ENCODE measurements around the gene CNIH1.

The CNIH1 gene

GRCh38 chr14:54387328-54387727, 53.8 kb downstream of the CNIH1 start:
- TF ChIP-seq TAF1 (IDR thresholded peaks at IDR 0.05; ENCODE audit: borderline replicate concordance, insufficient read depth, low read length) (no peak), SIN3A (IDR thresholded peaks at IDR 0.05; ENCODE audit: borderline replicate concordance, insufficient read depth, low read length) (no peak), POLR2AphosphoS5 (IDR thresholded peaks at IDR 0.05; ENCODE audit: low read depth, low read length) (no peak)
- TF ChIP-seq, protein P1, sequence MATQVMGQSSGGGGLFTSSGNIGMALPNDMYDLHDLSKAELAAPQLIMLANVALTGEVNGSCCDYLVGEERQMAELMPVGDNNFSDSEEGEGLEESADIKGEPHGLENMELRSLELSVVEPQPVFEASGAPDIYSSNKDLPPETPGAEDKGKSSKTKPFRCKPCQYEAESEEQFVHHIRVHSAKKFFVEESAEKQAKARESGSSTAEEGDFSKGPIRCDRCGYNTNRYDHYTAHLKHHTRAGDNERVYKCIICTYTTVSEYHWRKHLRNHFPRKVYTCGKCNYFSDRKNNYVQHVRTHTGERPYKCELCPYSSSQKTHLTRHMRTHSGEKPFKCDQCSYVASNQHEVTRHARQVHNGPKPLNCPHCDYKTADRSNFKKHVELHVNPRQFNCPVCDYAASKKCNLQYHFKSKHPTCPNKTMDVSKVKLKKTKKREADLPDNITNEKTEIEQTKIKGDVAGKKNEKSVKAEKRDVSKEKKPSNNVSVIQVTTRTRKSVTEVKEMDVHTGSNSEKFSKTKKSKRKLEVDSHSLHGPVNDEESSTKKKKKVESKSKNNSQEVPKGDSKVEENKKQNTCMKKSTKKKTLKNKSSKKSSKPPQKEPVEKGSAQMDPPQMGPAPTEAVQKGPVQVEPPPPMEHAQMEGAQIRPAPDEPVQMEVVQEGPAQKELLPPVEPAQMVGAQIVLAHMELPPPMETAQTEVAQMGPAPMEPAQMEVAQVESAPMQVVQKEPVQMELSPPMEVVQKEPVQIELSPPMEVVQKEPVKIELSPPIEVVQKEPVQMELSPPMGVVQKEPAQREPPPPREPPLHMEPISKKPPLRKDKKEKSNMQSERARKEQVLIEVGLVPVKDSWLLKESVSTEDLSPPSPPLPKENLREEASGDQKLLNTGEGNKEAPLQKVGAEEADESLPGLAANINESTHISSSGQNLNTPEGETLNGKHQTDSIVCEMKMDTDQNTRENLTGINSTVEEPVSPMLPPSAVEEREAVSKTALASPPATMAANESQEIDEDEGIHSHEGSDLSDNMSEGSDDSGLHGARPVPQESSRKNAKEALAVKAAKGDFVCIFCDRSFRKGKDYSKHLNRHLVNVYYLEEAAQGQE (IDR thresholded peaks at IDR 0.05; ENCODE audit: insufficient read depth in 1 of 2, low read depth in 2 of 2, low read length in 2 of 2), result no peak

DNA sequence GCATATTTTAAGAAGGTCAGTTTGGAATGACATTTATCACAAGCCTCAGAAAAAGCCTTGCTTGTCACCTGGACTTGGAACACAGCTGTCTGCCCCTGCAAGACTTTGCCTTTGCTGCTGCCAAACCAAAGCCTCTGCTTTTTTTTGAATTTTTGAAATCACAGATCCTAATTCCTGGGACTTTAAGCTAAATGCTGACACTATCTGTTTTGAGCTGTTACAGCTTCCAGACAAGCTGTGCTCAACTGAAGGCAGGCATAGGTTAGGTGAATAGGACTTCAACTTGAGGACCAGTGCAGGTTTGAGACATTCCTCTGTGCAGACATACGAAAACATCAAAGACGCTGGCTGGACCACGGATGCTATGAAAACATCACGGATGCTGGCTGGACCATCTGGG, 55.6 kb downstream of the CNIH1 start:
- no peak for TF ChIP-seq POLR2AphosphoS5 (IDR thresholded peaks at IDR 0.05; ENCODE audit: low read depth, low read length)
- no peak for TF ChIP-seq TAF1 (IDR thresholded peaks at IDR 0.05; ENCODE audit: borderline replicate concordance, insufficient read depth, low read length)
- TF ChIP-seq, protein P1 (IDR thresholded peaks at IDR 0.05; ENCODE audit: insufficient read depth in 1 of 2, low read depth in 2 of 2, low read length in 2 of 2), result no peak
- no peak for TF ChIP-seq SIN3A (IDR thresholded peaks at IDR 0.05; ENCODE audit: borderline replicate concordance, insufficient read depth, low read length)
- TF ChIP-seq FOXP2 (optimal IDR thresholded peaks at IDR 0.05; ENCODE audit: borderline replicate concordance, extremely low read depth, extremely low read length, insufficient read depth), result no peak

DNA sequence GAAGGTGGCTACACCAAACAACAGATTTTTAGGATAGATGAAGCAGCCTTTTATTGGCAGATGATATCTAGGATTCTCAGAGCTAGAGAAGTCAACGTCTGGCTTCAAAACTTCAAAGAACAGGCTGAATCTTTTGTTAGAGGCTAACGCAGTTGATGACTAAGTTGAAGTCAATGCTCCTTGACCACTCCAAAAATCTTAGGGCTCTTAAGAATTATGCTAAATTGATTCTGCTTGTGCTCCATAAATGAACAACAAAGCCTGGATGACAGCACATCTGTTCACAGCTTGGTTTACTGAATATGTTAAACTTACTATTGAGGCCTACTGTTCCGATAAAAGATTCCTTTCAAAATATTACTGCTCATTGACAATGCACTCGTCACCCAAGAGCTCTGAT, 57.3 kb downstream of the CNIH1 start:
- TF ChIP-seq TAF1 (IDR thresholded peaks at IDR 0.05; ENCODE audit: borderline replicate concordance, insufficient read depth, low read length), result no peak
- TF ChIP-seq, protein P1 (IDR thresholded peaks at IDR 0.05; ENCODE audit: insufficient read depth in 1 of 2, low read depth in 2 of 2, low read length in 2 of 2), result no peak
- TF ChIP-seq SIN3A (IDR thresholded peaks at IDR 0.05; ENCODE audit: borderline replicate concordance, insufficient read depth, low read length), result no peak
- no peak for TF ChIP-seq FOXP2 (optimal IDR thresholded peaks at IDR 0.05; ENCODE audit: borderline replicate concordance, extremely low read depth, extremely low read length, insufficient read depth)
- no peak for TF ChIP-seq POLR2AphosphoS5 (IDR thresholded peaks at IDR 0.05; ENCODE audit: low read depth, low read length)

- TF ChIP-seq TAF1 (IDR thresholded peaks at IDR 0.05; ENCODE audit: borderline replicate concordance, insufficient read depth, low read length) (no peak), FOXP2 (optimal IDR thresholded peaks at IDR 0.05; ENCODE audit: borderline replicate concordance, extremely low read depth, extremely low read length, insufficient read depth) (no peak), SIN3A (IDR thresholded peaks at IDR 0.05; ENCODE audit: borderline replicate concordance, insufficient read depth, low read length) (no peak), POLR2AphosphoS5 (IDR thresholded peaks at IDR 0.05; ENCODE audit: low read depth, low read length) (no peak)
- TF ChIP-seq, protein P1 (IDR thresholded peaks at IDR 0.05; ENCODE audit: insufficient read depth in 1 of 2, low read depth in 2 of 2, low read length in 2 of 2), result no peak
Observed at GRCh38 chr14:54381821-54382220, 59.4 kb downstream of the CNIH1 start.

DNA sequence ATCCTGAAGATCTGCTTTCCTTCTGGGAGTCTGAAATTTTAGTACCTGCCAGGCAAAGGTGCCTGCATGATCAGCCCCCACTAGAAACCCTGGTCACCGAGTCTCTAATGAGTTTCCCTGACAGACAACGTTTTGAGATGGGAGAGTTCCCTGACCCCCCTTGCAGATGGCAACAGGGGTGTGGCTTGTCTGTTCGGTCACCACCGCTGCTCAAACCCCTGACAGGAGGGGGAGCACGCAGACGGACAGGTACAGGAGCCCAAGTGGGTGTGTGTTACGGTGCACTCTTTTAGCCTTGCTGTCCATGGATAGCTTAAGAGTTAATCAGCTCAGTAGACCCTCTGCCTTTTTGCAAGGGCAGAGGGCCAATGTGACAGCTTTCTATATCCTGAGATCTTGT, 63.7 kb downstream of the CNIH1 start:
- no peak for TF ChIP-seq FOXP2 (optimal IDR thresholded peaks at IDR 0.05; ENCODE audit: borderline replicate concordance, extremely low read depth, extremely low read length, insufficient read depth)
- TF ChIP-seq SIN3A (IDR thresholded peaks at IDR 0.05; ENCODE audit: borderline replicate concordance, insufficient read depth, low read length), result no peak
- no peak for TF ChIP-seq TAF1 (IDR thresholded peaks at IDR 0.05; ENCODE audit: borderline replicate concordance, insufficient read depth, low read length)
- TF ChIP-seq POLR2AphosphoS5 (IDR thresholded peaks at IDR 0.05; ENCODE audit: low read depth, low read length), result no peak
- TF ChIP-seq, protein P1 (IDR thresholded peaks at IDR 0.05; ENCODE audit: insufficient read depth in 1 of 2, low read depth in 2 of 2, low read length in 2 of 2), result no peak
